PC-3 (cell line): ENCODE results near the gene RNF208.

Experiments
- EZH2 ChIP-seq: fragments of 300-600 bp; sonication (generic); IDR thresholded peaks from one replicate; pipeline ENCODE4 v1.6.1; 2017; ENCODE audit warnings: antibody characterized with exemption, mild to moderate bottlenecking, low read length; ENCODE audit not compliant: unreplicated experiment
- EZH2phosphoT487 ChIP-seq: fragments of 300-600 bp; sonication (generic); IDR thresholded peaks from 2 replicates; pipeline ENCODE4 v1.6.1; 2018; ENCODE audit warnings: mild to moderate bottlenecking, antibody characterized with exemption, low read length, borderline replicate concordance

- no peak for TF ChIP-seq EZH2
- no peak for TF ChIP-seq EZH2phosphoT487
Observed at GRCh38 chr9:137225699-137226331, 3.8 kb upstream of the RNF208 start.
